ENCODE data around the gene MAGEB2. TPM values are rescaled to one million over a fixed set of nuclear protein-coding genes. Genes with fewer than 3 reads are reported as not detected.

Gene MAGEB2
- total RNA-seq, 1 experiment from 2014 or later = 0.13 TPM

GRCh38 chrX:30219372-30219771 is 4.0 kb downstream of the MAGEB2 start:
- Histone ChIP-seq H4K8ac (replicated peaks; ENCODE audit: insufficient read length, low read depth, low read length) (no peak overlapping the region), H3K9me3 (ENCODE audit: control insufficient read depth, low read depth, low read length) (no peaks in the 10 kb centered on the region), H3K27ac (ENCODE audit: insufficient read length, low read depth, low read length) (no peak overlapping the region), H4K5ac (ENCODE audit: insufficient read length, low read depth, low read length) (no peak overlapping the region), H2AK5ac (ENCODE audit: insufficient read length, low read length) (no peak overlapping the region), H3K27me3 (ENCODE audit: insufficient read depth, low read length) (no peaks in the 10 kb centered on the region), H3K79me1 (ENCODE audit: insufficient read depth, low read depth, low read length, poor library complexity, severe bottlenecking) (no peaks in the 10 kb centered on the region), H2BK12ac (ENCODE audit: insufficient read length, low read depth, low read length) (no peak overlapping the region), H2BK5ac (ENCODE audit: insufficient read length, low read length) (no peak overlapping the region), H3K4ac (ENCODE audit: low read depth, low read length) (no peak overlapping the region), H3K9ac (ENCODE audit: extremely low read depth, insufficient read length, low read length) (no peak overlapping the region), H3K23ac (ENCODE audit: insufficient read length, low read depth, low read length) (no peak overlapping the region), H2BK120ac (ENCODE audit: low read depth, low read length, poor library complexity, severe bottlenecking) (no peak overlapping the region), H3K4me1 (ENCODE audit: insufficient read depth, low read length) (peaks cover 7% of the 10 kb centered on the region), H2BK20ac (ENCODE audit: low read depth, low read length, poor library complexity, severe bottlenecking) (no peak overlapping the region), H3K79me2 (ENCODE audit: insufficient read depth, low read length) (no peaks in the 10 kb centered on the region), H3K56ac (ENCODE audit: insufficient read length, low read depth, low read length) (no peak overlapping the region), H4K20me1 (ENCODE audit: control insufficient read depth, insufficient read depth, insufficient read length) (no peaks in the 10 kb centered on the region), H3K18ac (ENCODE audit: insufficient read length, low read depth, low read length) (no peak overlapping the region), H3K4me2 (ENCODE audit: insufficient read depth, insufficient read length, low read length) (peak overlapping the region; percentile 10), H2BK15ac (ENCODE audit: low read depth, low read length) (no peak overlapping the region), H3T11ph (ENCODE audit: low read length) (no peak overlapping the region), H3K14ac (ENCODE audit: insufficient read depth, low read length) (no peak overlapping the region), H2AFZ (ENCODE audit: low read length) (no peak overlapping the region), H4K91ac (ENCODE audit: insufficient read length, low read depth, low read length) (no peak overlapping the region), H3K23me2 (ENCODE audit: insufficient read length, low read depth, low read length, poor library complexity, severe bottlenecking) (no peaks in the 10 kb centered on the region)
- H3K36me3 Mint-ChIP-seq (ENCODE audit: insufficient read depth in 1 of 3, low read depth in 3 of 3) = peaks cover 8 to 15% (median 12%) of the 10 kb centered on the region in 3 experiments
- H3K27ac Mint-ChIP-seq = peak overlapping the region; percentile 87 to 95 (median 94); a peak in 6 of 7 replicates
- H3K4me3 Mint-ChIP-seq = 0 out of 5 replicates have a peak overlapping the region, but pooled peaks of 1 of the 2 experiments have one; percentile 14
- TF ChIP-seq, protein P1, sequence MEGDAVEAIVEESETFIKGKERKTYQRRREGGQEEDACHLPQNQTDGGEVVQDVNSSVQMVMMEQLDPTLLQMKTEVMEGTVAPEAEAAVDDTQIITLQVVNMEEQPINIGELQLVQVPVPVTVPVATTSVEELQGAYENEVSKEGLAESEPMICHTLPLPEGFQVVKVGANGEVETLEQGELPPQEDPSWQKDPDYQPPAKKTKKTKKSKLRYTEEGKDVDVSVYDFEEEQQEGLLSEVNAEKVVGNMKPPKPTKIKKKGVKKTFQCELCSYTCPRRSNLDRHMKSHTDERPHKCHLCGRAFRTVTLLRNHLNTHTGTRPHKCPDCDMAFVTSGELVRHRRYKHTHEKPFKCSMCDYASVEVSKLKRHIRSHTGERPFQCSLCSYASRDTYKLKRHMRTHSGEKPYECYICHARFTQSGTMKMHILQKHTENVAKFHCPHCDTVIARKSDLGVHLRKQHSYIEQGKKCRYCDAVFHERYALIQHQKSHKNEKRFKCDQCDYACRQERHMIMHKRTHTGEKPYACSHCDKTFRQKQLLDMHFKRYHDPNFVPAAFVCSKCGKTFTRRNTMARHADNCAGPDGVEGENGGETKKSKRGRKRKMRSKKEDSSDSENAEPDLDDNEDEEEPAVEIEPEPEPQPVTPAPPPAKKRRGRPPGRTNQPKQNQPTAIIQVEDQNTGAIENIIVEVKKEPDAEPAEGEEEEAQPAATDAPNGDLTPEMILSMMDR (conservative IDR thresholded peaks at IDR 0.05) = no peak
- H3K9me3 Mint-ChIP-seq = peaks cover 18 to 72% of the 10 kb centered on the region in 2 experiments; a peak in 4 of 5 replicates
- peak; percentile 58 for DNase-seq
- H3K4me1 Mint-ChIP-seq = peaks cover 27% of the 10 kb centered on the region in 2 experiments
- no CpG with 5 or more reads among the region's 4 CpGs for WGBS (ENCODE audit: extremely low coverage, insufficient read length, low lambda C conversion rate)
- peaks cover 4% of the 10 kb centered on the region; the same call in 1 of the 2 replicates for H3K27me3 Mint-ChIP-seq (ENCODE audit: low read depth)

All from H9 (cell line).